Muscle of arm (tissue), 12 donors: Measurements from ENCODE around the gene ASB6. TPM values are rescaled to one million over a fixed set of nuclear protein-coding genes. Genes with fewer than 3 reads are reported as not detected.
"Not testable (repeated sequence)": the region's sequence is repeated elsewhere in the genome, so short reads cannot be mapped to it uniquely, and the experiment has no call there.

ENCODE experiments used
- DNase-seq: peaks from one replicate; pipeline ENCODE4 v3.0.0-alpha.2; 2013
- polyA plus RNA-seq, 12 donors: library from polyadenylated mRNA; unstranded; fragments of 120-200 nt; gene quantifications; one replicate each; pipeline ENCODE4 v1.2.1, GENCODE V29; 2013; ENCODE audit not compliant: insufficient read length in 12 of 12

The ASB6 gene
- polyA plus RNA-seq, 12 donors: 9.2 to 14.5 (median 11.6) TPM; not detected in 1

- peak; percentile 62 for DNase-seq
These were observed 32.3 kb downstream of the ASB6 start for GRCh38 chr9:129609486-129610212.

GRCh38 chr9:129608561-129609481 is 33.1 kb downstream of the ASB6 start:
- DNase-seq: no peak

GRCh38 chr9:129607027-129607387 is 34.9 kb downstream of the ASB6 start:
- no peak for DNase-seq

- DNase-seq: peak; percentile 42
These were observed 35.6 kb downstream of the ASB6 start for GRCh38 chr9:129606161-129607026.

- no peak for DNase-seq
These were observed 37.2 kb downstream of the ASB6 start for GRCh38 chr9:129604766-129605163.

GRCh38 chr9:129604056-129604765 is 37.7 kb downstream of the ASB6 start:
- DNase-seq: no peak

GRCh38 chr9:129602598-129603415 is 39.1 kb downstream of the ASB6 start:
- no peak for DNase-seq

GRCh38 chr9:129601082-129601674 is 40.8 kb downstream of the ASB6 start:
- no peak for DNase-seq

GRCh38 chr9:129598089-129598596 is 43.8 kb downstream of the ASB6 start:
- DNase-seq: no peak

GRCh38 chr9:129597355-129598088 is 44.4 kb downstream of the ASB6 start:
- DNase-seq: no peak

- DNase-seq: no peak
These were observed 45.2 kb downstream of the ASB6 start for GRCh38 chr9:129596541-129597331.

- no peak for DNase-seq
These were observed 45.9 kb downstream of the ASB6 start for GRCh38 chr9:129595903-129596540.

- no peak for DNase-seq
These were observed 46.6 kb downstream of the ASB6 start for GRCh38 chr9:129595311-129595741.

- DNase-seq: no peak
These were observed 47.3 kb downstream of the ASB6 start for GRCh38 chr9:129594632-129595031.

GRCh38 chr9:129592790-129593189 is 49.2 kb downstream of the ASB6 start:
- not testable (repeated sequence) for DNase-seq

- no peak for DNase-seq
These were observed 50.0 kb downstream of the ASB6 start for GRCh38 chr9:129591916-129592315.

- DNase-seq: no peak
These were observed 51.5 kb downstream of the ASB6 start for GRCh38 chr9:129590466-129590865.
